Cardiac muscle cell (in vitro differentiated cells and primary cell): ENCODE measurements around the gene HAGHL. TPM values are rescaled to one million over a fixed set of nuclear protein-coding genes. Genes with fewer than 3 reads are reported as not detected.
A peak's percentile ranks its signal among the peaks of the same experiment; 100 is the strongest.

Experiments used
- DNase-seq, 2 donors: peaks; one replicate each; pipeline versions ENCODE4 v3.0.0 to v3.0.0-alpha.2; 2010 to 2017; ENCODE audit warnings: low read depth in 1 of 2, low spot score in 1 of 2
- H3K27ac ChIP-seq: fragments of 200-600 bp; sonication (generic); 2 replicates; pipeline ENCODE4 v1.5.1; 2016
- H3K27me3 ChIP-seq: fragments of 200-600 bp; sonication (generic); 2 replicates; pipeline ENCODE4 v1.6.0; 2016; ENCODE audit warnings: control low read depth
- H3K36me3 ChIP-seq: fragments of 200-600 bp; sonication (generic); 2 replicates; pipeline ENCODE4 v1.5.1; 2016; ENCODE audit warnings: control low read depth
- H3K4me1 ChIP-seq: fragments of 200-600 bp; sonication (generic); 2 replicates; pipeline ENCODE4 v1.8.1; 2017; ENCODE audit warnings: low read depth, mild to moderate bottlenecking, mixed run types
- H3K4me3 ChIP-seq: fragments of 200-600 bp; sonication (generic); 2 replicates; pipeline ENCODE4 v1.5.1; 2016; ENCODE audit warnings: mild to moderate bottlenecking
- H3K9me3 ChIP-seq: fragments of 200-600 bp; sonication (generic); 2 replicates; pipeline ENCODE4 v1.5.1; 2017; ENCODE audit warnings: low read depth, mild to moderate bottlenecking, control low read depth
- polyA plus RNA-seq: library from polyadenylated mRNA; unstranded; fragments of >200 nt; fragmentation: Nextera tagmentation; extraction: Ambion mirVana; gene quantifications from 2 replicates; pipeline ENCODE4 v1.2.1, GENCODE V29; 2016
- total RNA-seq: library from RNA; depleted of rRNA; stranded (reverse); fragments of >200 nt; gene quantifications from 2 replicates; pipeline ENCODE4 v1.2.3, GENCODE V29; 2016
- TF ChIP-seq, protein P1 (sequence below): IDR thresholded peaks from 2 replicates; pipeline ENCODE4 v1.5.1; 2012; ENCODE audit warnings: low read depth, mild to moderate bottlenecking, low read length

HAGHL gene
- total and polyA plus RNA-seq, 2 experiments from 2014 or later: 27.7 to 47.5 TPM

- Histone ChIP-seq H3K27me3 (no peaks in the 10 kb centered on the region), H3K4me1 (no peaks in the 10 kb centered on the region), H3K4me3 (no peak overlapping the region), H3K27ac (no peak overlapping the region), H3K9me3 (no peaks in the 10 kb centered on the region), H3K36me3 (peaks cover 6% of the 10 kb centered on the region)
- no peak for DNase-seq
- TF ChIP-seq, protein P1, sequence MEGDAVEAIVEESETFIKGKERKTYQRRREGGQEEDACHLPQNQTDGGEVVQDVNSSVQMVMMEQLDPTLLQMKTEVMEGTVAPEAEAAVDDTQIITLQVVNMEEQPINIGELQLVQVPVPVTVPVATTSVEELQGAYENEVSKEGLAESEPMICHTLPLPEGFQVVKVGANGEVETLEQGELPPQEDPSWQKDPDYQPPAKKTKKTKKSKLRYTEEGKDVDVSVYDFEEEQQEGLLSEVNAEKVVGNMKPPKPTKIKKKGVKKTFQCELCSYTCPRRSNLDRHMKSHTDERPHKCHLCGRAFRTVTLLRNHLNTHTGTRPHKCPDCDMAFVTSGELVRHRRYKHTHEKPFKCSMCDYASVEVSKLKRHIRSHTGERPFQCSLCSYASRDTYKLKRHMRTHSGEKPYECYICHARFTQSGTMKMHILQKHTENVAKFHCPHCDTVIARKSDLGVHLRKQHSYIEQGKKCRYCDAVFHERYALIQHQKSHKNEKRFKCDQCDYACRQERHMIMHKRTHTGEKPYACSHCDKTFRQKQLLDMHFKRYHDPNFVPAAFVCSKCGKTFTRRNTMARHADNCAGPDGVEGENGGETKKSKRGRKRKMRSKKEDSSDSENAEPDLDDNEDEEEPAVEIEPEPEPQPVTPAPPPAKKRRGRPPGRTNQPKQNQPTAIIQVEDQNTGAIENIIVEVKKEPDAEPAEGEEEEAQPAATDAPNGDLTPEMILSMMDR: no peak
Measured at GRCh38 chr16:732332-732731, 5.4 kb downstream of the HAGHL start.

- DNase-seq: no peak
- no peak overlapping the region for H3K4me3 ChIP-seq
- no peaks in the 10 kb centered on the region for H3K27me3 ChIP-seq
- no peak overlapping the region for H3K27ac ChIP-seq
- H3K36me3 ChIP-seq: peaks cover 6% of the 10 kb centered on the region
- TF ChIP-seq, protein P1: no peak
- no peaks in the 10 kb centered on the region for H3K9me3 ChIP-seq
- H3K4me1 ChIP-seq: no peaks in the 10 kb centered on the region
Measured at GRCh38 chr16:732936-733335, 6.0 kb downstream of the HAGHL start.

DNA sequence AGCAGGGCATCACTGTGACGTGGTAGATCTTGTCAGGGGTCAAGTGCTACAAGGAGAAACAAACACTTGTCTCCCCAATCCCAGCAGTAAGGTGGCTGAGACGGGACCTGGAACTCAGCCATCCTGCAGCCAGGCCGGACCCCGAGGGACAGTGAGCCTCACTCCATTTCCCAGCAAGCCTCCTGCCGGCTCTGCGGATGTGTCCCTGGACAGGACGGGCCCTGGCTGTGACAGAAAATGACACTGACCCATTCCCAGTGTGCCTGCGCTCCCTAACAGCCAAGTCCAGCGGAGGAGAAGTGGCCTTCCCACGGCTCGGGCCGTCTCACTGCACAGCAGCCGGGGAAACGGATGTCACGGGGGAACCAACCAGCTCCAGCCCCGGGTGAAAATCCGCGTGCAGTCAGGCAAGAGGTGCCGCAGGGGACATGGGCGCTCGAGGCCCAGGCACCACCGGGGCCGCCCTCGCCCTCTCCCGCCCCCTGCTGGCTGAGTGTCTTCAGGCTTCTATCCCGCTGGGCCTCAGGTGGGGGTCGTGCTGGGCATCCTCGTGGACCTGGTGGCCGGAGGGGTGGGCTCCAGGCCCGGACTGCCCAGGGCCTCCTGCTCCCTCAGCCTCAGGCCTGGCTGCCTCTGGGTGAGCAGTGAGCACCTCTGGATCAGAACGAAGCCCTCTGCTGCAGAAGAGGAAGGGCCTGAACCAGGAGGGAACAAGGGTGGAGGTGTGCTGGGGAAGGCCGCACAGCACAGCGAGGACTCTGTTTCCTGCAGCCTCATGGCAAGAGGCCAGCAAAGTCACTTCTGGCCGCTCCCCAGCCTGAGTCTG lies 6.7 kb downstream of the HAGHL start:
- Histone ChIP-seq H3K4me3 (no peak overlapping the region), H3K36me3 (peaks cover 6% of the 10 kb centered on the region), H3K27me3 (no peaks in the 10 kb centered on the region), H3K27ac (no peak overlapping the region), H3K4me1 (no peaks in the 10 kb centered on the region), H3K9me3 (no peaks in the 10 kb centered on the region)
- TF ChIP-seq, protein P1: peak; percentile 41
- DNase-seq: peak in 1 of 2 donors; percentile 49

- no peak overlapping the region for H3K27ac ChIP-seq
- H3K36me3 ChIP-seq: peaks cover 6% of the 10 kb centered on the region
- no peak overlapping the region for H3K4me3 ChIP-seq
- no peaks in the 10 kb centered on the region for H3K4me1 ChIP-seq
- TF ChIP-seq, protein P1: no peak
- no peak for DNase-seq
- no peaks in the 10 kb centered on the region for H3K9me3 ChIP-seq
- no peaks in the 10 kb centered on the region for H3K27me3 ChIP-seq
Measured at GRCh38 chr16:734208-734980, 7.5 kb downstream of the HAGHL start.

DNA sequence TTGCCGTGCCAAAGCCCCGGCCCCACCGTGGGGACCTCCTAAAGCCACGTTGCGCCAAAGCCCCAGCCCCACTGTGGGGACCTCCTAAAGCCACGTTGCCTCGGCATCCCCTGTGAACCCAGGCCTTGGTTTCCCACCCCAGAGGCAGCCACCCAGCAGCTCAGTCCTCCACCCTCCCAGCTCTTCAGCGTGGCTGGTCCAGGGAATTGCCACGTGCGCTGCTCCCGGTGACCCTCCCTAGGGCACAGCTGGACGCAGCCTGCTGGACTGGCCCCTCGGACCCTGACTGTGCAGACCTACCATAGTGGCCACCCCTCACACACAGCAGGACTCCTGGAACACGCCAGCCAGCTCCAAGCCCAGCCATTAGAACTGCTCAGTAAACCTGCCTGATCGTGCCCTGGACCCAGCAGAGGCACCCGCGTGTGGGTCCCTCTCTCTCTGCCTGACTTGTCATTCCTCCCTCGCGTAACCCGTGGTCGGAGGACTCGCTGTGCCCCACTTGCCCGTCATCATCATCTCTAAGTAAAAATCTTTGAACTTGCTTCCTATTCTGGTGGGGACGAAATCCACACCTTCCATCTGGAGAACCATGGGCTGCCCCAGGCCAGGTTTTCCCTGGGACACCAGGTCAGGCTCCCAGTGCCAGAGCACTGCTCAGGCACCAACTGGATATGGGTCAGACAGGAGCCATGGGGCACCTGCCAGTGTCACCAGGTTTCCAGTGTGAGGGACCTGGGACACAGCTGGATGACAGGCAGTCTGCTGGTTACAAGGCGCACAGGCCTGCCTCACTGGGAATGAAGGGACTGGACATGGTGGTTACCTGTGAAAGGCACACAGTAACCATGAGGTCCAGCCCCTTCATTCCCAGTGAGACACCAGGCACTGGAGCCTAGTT lies 8.3 kb downstream of the HAGHL start:
- Histone ChIP-seq H3K9me3 (no peaks in the 10 kb centered on the region), H3K4me1 (no peaks in the 10 kb centered on the region), H3K36me3 (peaks cover 6% of the 10 kb centered on the region), H3K27ac (no peak overlapping the region), H3K4me3 (no peak overlapping the region), H3K27me3 (no peaks in the 10 kb centered on the region)
- TF ChIP-seq, protein P1: no peak
- DNase-seq: no peak
